22Rv1 (cell line): ENCODE measurements around the gene RASGEF1B.

Source experiments
- CTCF ChIP-seq: fragments of 450-650 bp; IDR thresholded peaks from 2 replicates; pipeline ENCODE4 v1.5.1; 2017; ENCODE audit warnings: mild to moderate bottlenecking
- ZFX ChIP-seq: fragments of 450-650 bp; IDR thresholded peaks from 2 replicates; pipeline ENCODE4 v1.6.1; 2017; ENCODE audit warnings: antibody characterized with exemption, borderline replicate concordance

- no peak for TF ChIP-seq CTCF
- no peak for TF ChIP-seq ZFX
Observed at GRCh38 chr4:81389720-81390119, 82.0 kb downstream of the RASGEF1B start.
